Body of pancreas (tissue), 4 donors: Measurements from ENCODE around the gene GCG. TPM values are rescaled to one million over a fixed set of nuclear protein-coding genes. Genes with fewer than 3 reads are reported as not detected.
A peak's percentile ranks its signal among the peaks of the same experiment; 100 is the strongest.

Experiments
- ATAC-seq: fragments of 150-250 bp; one replicate; pipeline ENCODE4 v1.9.1; 2016
- DNase-seq, 4 donors: peaks; one replicate each; pipeline ENCODE4 v3.0.0-alpha.2; 2019
- H3K27ac ChIP-seq, 4 donors: fragments of 200-600 bp; sonication (generic); 1 replicate in 3 of 4; 2 replicates in 1 of 4; pipeline versions ENCODE4 v1.5.1 to v1.6.1; 2016 to 2019; ENCODE audit warnings: mild to moderate bottlenecking in 1 of 4, mixed read lengths in 1 of 4, moderate library complexity in 1 of 4
- H3K27me3 ChIP-seq, 2 donors: fragments of 200-600 bp; sonication (generic); one replicate each; pipeline ENCODE4 v1.6.0; 2016; ENCODE audit warnings: mild to moderate bottlenecking in 1 of 2
- H3K36me3 ChIP-seq, 2 donors: fragments of 200-600 bp; sonication (generic); replicated peaks in 1 of 2; 2 replicates each; pipeline ENCODE4 v1.5.1; 2016; ENCODE audit warnings: low read depth in 2 of 2; ENCODE audit not compliant: insufficient read depth in 1 of 2
- H3K4me1 ChIP-seq: fragments of 200-600 bp; sonication (generic); one replicate; pipeline ENCODE4 v1.6.0; 2016
- H3K4me3 ChIP-seq, 2 donors: fragments of 200-600 bp; sonication (generic); 1 replicate in 1 of 2; 2 replicates in 1 of 2; pipeline ENCODE4 v1.5.1; 2016 to 2019
- H3K9me3 ChIP-seq, 3 donors: fragments of 200-600 bp; sonication (generic); 1 replicate in 2 of 3; 2 replicates in 1 of 3; pipeline ENCODE4 v1.5.1; 2016
- CTCF ChIP-seq, 7 experiments: fragments of 450-650 bp in 4 of 7; fragments of 200-600 bp in 3 of 7; sonication (generic) in 3 of 7; IDR thresholded peaks; one replicate each; pipeline ENCODE4 v1.5.1; 2016 to 2019; ENCODE audit warnings: antibody characterized with exemption in 7 of 7
- POLR2A ChIP-seq, 3 donors: fragments of 450-650 bp; IDR thresholded peaks; one replicate each; pipeline ENCODE4 v1.6.1; 2016; ENCODE audit warnings: antibody characterized with exemption in 3 of 3, mild to moderate bottlenecking in 2 of 3
- WGBS, 2 donors: methylation state at CpG; one replicate each; pipeline ENCODE4 v1.1.5; 2017; 5-methylcytosine and 5-hydroxymethylcytosine counted together
- intact Hi-C: fragments of 100-400 bp; cut with DNase I; formaldehyde crosslinking; loops from one replicate; pipeline ENCODE4 v1.15.1; 2023
- total RNA-seq, 2 donors: library from RNA; depleted of rRNA; stranded (reverse); fragments of >200 nt; gene quantifications; one replicate each; pipeline ENCODE4 v1.1.0, GENCODE V29; 2016

Gene GCG
- total RNA-seq, 2 donors from 2014 or later: 129 to 464 TPM

- ATAC-seq: no peak
Observed at GRCh38 chr2:162111958-162112850, 39.8 kb downstream of the GCG start.

GRCh38 chr2:162107361-162107901 is 44.6 kb downstream of the GCG start:
- TF ChIP-seq CTCF (IDR thresholded peaks at IDR 0.05) (no peak), POLR2A (IDR thresholded peaks at IDR 0.05) (no peak)
- no peak overlapping the region for H3K27ac ChIP-seq
- H3K4me3 ChIP-seq: no peak overlapping the region

More at GRCh38 chr2:162111958-162112850, 39.8 kb downstream of the GCG start:
- WGBS, 2 donors: 83 to 87% methylated on average over 5 of the region's 5 CpGs
- DNase-seq: no peak
- intact Hi-C loops: no loop called here
- Histone ChIP-seq H3K4me3 (no peak overlapping the region), H3K27ac (no peak overlapping the region), H3K36me3 (no peaks in the 10 kb centered on the region), H3K4me1 (no peaks in the 10 kb centered on the region), H3K9me3 (no peaks in the 10 kb centered on the region), H3K27me3 (no peaks in the 10 kb centered on the region)
- TF ChIP-seq POLR2A (IDR thresholded peaks at IDR 0.05): no peak
- TF ChIP-seq CTCF (IDR thresholded peaks at IDR 0.05): no peak

GRCh38 chr2:162106746-162107145 is 45.3 kb downstream of the GCG start:
- Histone ChIP-seq H3K27ac (no peak overlapping the region), H3K9me3 (no peaks in the 10 kb centered on the region), H3K27me3 (no peaks in the 10 kb centered on the region), H3K36me3 (no peaks in the 10 kb centered on the region), H3K4me3 (no peak overlapping the region), H3K4me1 (no peaks in the 10 kb centered on the region)
- ATAC-seq (no peak), DNase-seq (no peak)
- intact Hi-C loops: no loop called here
- WGBS, 2 donors: 80 to 81% methylated on average over 1 of the region's 1 CpG
- no peak for TF ChIP-seq CTCF (IDR thresholded peaks at IDR 0.05)
- no peak for TF ChIP-seq POLR2A (IDR thresholded peaks at IDR 0.05)

More at GRCh38 chr2:162107361-162107901, 44.6 kb downstream of the GCG start:
- no peaks in the 10 kb centered on the region for H3K9me3 ChIP-seq
- ATAC-seq (no peak), DNase-seq (no peak)
- WGBS, 2 donors: 29 to 49% methylated on average over 4 of the region's 4 CpGs
- H3K4me1 ChIP-seq: no peaks in the 10 kb centered on the region
- H3K27me3 ChIP-seq: no peaks in the 10 kb centered on the region
- intact Hi-C loops: no loop called here
- no peaks in the 10 kb centered on the region for H3K36me3 ChIP-seq

- intact Hi-C loops: no loop called here
Observed at GRCh38 chr2:162106146-162106551, 45.9 kb downstream of the GCG start.

More at GRCh38 chr2:162106146-162106551, 45.9 kb downstream of the GCG start:
- no peaks in the 10 kb centered on the region for H3K27me3 ChIP-seq
- DNase-seq (no peak), ATAC-seq (peak; percentile 30)
- no peak overlapping the region for H3K27ac ChIP-seq
- no peaks in the 10 kb centered on the region for H3K36me3 ChIP-seq
- WGBS, 2 donors: 70 to 72% methylated on average over 3 of the region's 3 CpGs
- H3K4me1 ChIP-seq: no peaks in the 10 kb centered on the region
- H3K4me3 ChIP-seq: no peak overlapping the region
- H3K9me3 ChIP-seq: no peaks in the 10 kb centered on the region
- TF ChIP-seq CTCF (IDR thresholded peaks at IDR 0.05) (no peak), POLR2A (IDR thresholded peaks at IDR 0.05) (no peak)
